ENCODE measurements around the gene NEDD4L.

DNA sequence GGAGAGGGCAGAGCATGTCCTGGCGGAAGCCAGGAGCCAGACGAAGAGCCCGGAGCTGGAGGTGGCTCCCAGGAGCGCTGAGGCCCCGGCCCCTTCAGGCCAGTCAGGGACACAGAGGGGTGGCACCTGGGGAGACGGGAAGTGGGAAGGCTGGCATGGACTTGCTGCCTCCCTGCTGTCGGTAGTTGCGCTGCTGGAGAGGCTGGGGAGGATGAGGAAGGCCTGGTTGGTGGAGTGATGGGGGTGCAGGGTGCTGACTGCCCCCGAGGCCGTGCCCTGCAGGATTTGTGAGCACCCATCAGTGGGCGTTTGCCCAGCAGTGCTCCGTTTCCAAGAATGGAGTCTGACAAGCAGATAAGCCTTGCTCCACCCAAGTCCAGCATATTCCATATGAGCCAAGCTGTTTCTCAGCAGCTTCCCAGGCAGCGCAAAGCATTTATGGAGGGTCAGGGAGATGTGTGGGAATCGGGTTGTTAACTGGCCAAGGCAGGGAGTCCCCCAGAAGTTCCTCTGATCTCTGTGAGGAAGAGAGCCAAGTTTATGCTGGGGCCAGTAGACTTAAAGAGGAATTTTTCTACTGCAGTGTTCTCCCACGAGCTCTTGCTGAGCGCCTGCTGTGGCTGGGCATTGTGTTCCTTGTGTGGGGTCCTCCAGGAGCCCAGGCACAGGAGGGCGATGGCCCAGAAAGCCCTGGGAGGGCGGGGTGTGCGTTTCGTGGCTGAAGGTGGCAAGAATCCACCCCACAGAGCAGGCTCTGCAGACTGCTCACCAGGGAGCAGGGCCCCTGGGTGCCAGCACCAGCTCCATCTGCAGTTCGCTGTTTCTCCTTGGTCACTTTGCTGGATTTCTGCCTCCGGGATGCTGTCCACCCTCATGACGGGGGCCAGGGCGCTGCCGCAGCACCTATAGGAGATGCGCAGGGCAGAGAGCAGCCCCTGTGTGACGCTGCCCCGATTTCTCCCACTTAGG lies 334.7 kb downstream of the NEDD4L start:
- TF ChIP-seq, protein P1, sequence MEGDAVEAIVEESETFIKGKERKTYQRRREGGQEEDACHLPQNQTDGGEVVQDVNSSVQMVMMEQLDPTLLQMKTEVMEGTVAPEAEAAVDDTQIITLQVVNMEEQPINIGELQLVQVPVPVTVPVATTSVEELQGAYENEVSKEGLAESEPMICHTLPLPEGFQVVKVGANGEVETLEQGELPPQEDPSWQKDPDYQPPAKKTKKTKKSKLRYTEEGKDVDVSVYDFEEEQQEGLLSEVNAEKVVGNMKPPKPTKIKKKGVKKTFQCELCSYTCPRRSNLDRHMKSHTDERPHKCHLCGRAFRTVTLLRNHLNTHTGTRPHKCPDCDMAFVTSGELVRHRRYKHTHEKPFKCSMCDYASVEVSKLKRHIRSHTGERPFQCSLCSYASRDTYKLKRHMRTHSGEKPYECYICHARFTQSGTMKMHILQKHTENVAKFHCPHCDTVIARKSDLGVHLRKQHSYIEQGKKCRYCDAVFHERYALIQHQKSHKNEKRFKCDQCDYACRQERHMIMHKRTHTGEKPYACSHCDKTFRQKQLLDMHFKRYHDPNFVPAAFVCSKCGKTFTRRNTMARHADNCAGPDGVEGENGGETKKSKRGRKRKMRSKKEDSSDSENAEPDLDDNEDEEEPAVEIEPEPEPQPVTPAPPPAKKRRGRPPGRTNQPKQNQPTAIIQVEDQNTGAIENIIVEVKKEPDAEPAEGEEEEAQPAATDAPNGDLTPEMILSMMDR (conservative IDR thresholded peaks at IDR 0.05 in 1 of 2, IDR thresholded peaks at IDR 0.05 in 1 of 2; ENCODE audit: extremely low read depth in 1 of 2, insufficient read depth in 1 of 2, low read depth in 1 of 2, low read length in 2 of 2), result no peak
- no peak for TF ChIP-seq EZH2 (IDR thresholded peaks at IDR 0.05; ENCODE audit: borderline replicate concordance, low read length)
